ENCODE measurements around the gene APELA. TPM values are rescaled to one million over a fixed set of nuclear protein-coding genes. Genes with fewer than 3 reads are reported as not detected.
"Not testable (repeated sequence)": the region's sequence is repeated elsewhere in the genome, so short reads cannot be mapped to it uniquely, and the experiment has no call there.

Gene APELA
- total RNA-seq, 1 donor from 2014 or later: not detected

DNA sequence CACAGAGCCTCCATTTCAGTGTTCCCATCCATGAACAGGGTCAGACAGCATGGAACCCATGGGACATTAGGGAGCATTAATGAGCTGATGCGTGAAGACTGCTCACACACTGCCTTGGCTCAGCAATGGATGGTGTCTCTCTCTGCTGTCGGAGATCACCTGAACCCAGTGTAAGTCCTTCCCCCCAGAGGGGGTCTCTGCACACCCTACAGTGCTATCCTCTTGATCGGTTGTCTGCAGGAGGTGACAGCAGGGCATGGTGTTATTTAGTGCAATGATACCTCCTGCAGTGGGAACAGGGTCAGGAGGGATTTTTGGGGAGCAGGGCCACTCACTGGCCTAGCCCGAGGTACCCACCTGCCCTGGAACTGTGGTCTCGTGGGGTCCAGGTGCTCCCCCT, 25.6 kb downstream of the APELA start:
- no peaks in the 10 kb centered on the region for H3K4me1 Mint-ChIP-seq
- H3K4me3 Mint-ChIP-seq: no peak overlapping the region
- CTCF ChIA-PET: no interaction called here
- no peaks in the 10 kb centered on the region for H3K9me3 Mint-ChIP-seq
- intact Hi-C loops (cut with micrococcal nuclease): no loop called here
- no peak overlapping the region for H3K27ac Mint-ChIP-seq
- H3K36me3 Mint-ChIP-seq (ENCODE audit: low read depth): no peaks in the 10 kb centered on the region
- DNase-seq (no peak), ATAC-seq (ENCODE audit: low read depth) (no peak)
- TF ChIP-seq, protein P1, sequence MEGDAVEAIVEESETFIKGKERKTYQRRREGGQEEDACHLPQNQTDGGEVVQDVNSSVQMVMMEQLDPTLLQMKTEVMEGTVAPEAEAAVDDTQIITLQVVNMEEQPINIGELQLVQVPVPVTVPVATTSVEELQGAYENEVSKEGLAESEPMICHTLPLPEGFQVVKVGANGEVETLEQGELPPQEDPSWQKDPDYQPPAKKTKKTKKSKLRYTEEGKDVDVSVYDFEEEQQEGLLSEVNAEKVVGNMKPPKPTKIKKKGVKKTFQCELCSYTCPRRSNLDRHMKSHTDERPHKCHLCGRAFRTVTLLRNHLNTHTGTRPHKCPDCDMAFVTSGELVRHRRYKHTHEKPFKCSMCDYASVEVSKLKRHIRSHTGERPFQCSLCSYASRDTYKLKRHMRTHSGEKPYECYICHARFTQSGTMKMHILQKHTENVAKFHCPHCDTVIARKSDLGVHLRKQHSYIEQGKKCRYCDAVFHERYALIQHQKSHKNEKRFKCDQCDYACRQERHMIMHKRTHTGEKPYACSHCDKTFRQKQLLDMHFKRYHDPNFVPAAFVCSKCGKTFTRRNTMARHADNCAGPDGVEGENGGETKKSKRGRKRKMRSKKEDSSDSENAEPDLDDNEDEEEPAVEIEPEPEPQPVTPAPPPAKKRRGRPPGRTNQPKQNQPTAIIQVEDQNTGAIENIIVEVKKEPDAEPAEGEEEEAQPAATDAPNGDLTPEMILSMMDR (IDR thresholded peaks at IDR 0.05): no peak
- POLR2A ChIA-PET: no interaction called here
- H3K27me3 Mint-ChIP-seq: no peaks in the 10 kb centered on the region

DNA sequence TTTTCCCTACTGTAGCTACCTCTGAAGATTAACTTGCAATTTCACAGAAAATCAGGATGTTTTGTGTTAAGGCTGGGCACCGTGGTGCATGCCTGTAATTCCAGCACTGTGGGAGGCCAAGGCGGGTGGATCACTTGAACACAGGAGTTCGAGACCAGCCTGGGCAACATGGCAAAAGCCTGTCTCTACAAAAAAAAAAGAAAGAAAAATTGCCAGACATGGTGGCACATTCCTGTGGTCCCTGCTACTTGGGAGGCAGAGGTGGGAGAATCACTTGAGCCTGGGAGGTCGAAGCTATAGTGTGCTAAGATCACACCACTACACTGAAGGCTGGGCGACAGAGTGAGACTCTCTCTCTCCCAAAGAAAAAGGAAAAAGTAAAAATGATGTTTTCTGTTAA, 27.4 kb downstream of the APELA start:
- ChIA-PET POLR2A (no interaction called here), CTCF (no interaction called here)
- H3K36me3 Mint-ChIP-seq (ENCODE audit: low read depth): no peaks in the 10 kb centered on the region
- H3K4me1 Mint-ChIP-seq: no peaks in the 10 kb centered on the region
- ATAC-seq (ENCODE audit: low read depth): no peak
- no peak overlapping the region for H3K27ac Mint-ChIP-seq
- no peaks in the 10 kb centered on the region for H3K27me3 Mint-ChIP-seq
- H3K9me3 Mint-ChIP-seq: no peaks in the 10 kb centered on the region
- DNase-seq: no peak
- H3K4me3 Mint-ChIP-seq: no peak overlapping the region
- TF ChIP-seq, protein P1 (IDR thresholded peaks at IDR 0.05): no peak
- intact Hi-C loops (cut with micrococcal nuclease): no loop called here

DNA sequence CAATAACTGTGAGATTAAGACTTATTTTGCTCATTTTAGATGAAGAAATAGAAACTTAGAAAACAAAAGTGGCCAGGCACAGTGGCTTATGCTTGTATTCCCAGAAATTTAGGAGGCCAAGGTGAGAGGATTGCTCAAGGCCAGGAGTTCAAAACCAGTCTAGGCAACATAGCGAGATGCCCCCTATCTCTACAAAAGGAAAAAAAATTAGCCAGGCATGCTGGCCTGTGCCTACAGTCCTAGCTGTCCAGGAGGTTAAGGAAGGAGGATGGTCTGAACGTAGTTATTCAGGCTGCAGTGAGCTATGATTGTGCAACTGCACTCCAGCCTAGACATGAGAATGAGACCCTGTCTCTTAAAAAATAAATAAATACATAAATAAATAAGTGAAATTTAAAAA, 28.0 kb downstream of the APELA start:
- H3K9me3 Mint-ChIP-seq: no peaks in the 10 kb centered on the region
- no peaks in the 10 kb centered on the region for H3K4me1 Mint-ChIP-seq
- H3K27ac Mint-ChIP-seq: no peak overlapping the region
- H3K27me3 Mint-ChIP-seq: no peaks in the 10 kb centered on the region
- ATAC-seq (ENCODE audit: low read depth): no peak
- ChIA-PET CTCF (no interaction called here), POLR2A (no interaction called here)
- H3K4me3 Mint-ChIP-seq: no peak overlapping the region
- TF ChIP-seq, protein P1 (IDR thresholded peaks at IDR 0.05): no peak
- no peaks in the 10 kb centered on the region for H3K36me3 Mint-ChIP-seq (ENCODE audit: low read depth)
- intact Hi-C loops (cut with micrococcal nuclease): no loop called here
- DNase-seq: no peak

DNA sequence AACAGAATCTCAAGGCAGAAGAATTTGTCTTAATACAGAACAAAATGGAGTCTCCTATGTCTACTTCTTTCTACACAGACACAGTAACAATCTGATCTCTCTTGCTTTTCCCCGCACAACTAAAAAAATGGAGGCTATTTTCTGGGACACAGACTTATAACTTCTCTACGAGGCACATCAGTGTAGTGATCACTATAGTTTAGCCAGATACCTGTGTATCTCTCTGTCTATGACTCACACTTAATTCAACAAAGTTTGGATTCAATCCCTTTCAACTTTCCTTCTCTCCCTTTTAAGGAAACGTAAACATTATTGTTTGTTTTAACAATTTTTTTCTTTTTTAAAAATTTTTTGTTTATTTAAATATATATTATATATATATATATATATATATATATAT, 29.4 kb downstream of the APELA start:
- H3K27me3 Mint-ChIP-seq: no peaks in the 10 kb centered on the region
- no peaks in the 10 kb centered on the region for H3K4me1 Mint-ChIP-seq
- H3K27ac Mint-ChIP-seq: no peak overlapping the region
- TF ChIP-seq, protein P1 (IDR thresholded peaks at IDR 0.05): no peak
- intact Hi-C loops (cut with micrococcal nuclease): no loop called here
- CTCF ChIA-PET: no interaction called here
- DNase-seq (no peak), ATAC-seq (ENCODE audit: low read depth) (no peak)
- no peak overlapping the region for H3K4me3 Mint-ChIP-seq
- H3K9me3 Mint-ChIP-seq: no peaks in the 10 kb centered on the region
- POLR2A ChIA-PET: no interaction called here
- no peaks in the 10 kb centered on the region for H3K36me3 Mint-ChIP-seq (ENCODE audit: low read depth)

DNA sequence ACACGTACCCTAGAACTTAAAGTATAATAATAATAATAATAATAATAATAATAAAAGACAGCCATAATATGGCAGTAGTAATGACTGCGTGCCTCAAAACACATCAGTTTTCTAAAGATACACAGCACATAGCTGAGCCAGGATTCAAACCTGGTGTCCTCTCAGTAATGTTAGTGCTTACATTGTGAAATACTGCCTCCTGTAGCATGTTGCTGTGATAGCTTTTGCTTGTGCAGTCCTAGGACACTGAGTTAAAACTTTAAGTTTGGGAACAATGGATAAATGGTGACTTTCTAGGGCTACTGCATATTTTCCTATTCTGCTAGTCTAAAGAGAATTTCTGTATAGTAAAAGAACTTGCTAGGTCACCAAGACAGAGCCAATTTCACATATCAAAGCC, 36.5 kb downstream of the APELA start:
- DNase-seq; H3K4me3 Mint-ChIP-seq; H3K27ac Mint-ChIP-seq; intact Hi-C loops (cut with micrococcal nuclease); H3K9me3 Mint-ChIP-seq; ATAC-seq (ENCODE audit: low read depth); CTCF ChIA-PET; POLR2A ChIA-PET; H3K27me3 Mint-ChIP-seq; H3K36me3 Mint-ChIP-seq (ENCODE audit: low read depth); H3K4me1 Mint-ChIP-seq: not testable (repeated sequence)

DNA sequence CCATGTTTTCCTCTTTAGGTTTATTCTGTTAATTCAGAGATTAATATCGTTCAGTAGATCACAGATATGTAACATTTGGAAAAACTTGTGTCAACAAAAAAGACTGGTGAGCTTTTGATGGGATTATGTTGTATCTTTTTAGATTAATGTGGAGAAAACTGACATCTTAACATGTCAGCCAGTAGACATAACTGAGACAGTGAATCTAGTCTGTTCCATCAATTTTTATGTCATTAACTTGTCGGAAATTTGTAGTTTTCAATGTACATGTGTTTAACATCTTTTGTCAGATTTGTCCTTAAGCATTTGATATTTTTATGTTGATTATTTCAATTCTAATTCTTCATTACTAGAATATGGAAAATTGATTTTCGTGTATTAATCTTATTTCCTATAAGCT, 42.0 kb downstream of the APELA start:
- no peak for DNase-seq
- intact Hi-C loops (cut with micrococcal nuclease): no loop called here
- ChIA-PET POLR2A (no interaction called here), CTCF (no interaction called here)
- no peak overlapping the region for H3K4me3 Mint-ChIP-seq
- H3K9me3 Mint-ChIP-seq: no peaks in the 10 kb centered on the region
- no peaks in the 10 kb centered on the region for H3K27me3 Mint-ChIP-seq
- no peak overlapping the region for H3K27ac Mint-ChIP-seq
- TF ChIP-seq, protein P1 (IDR thresholded peaks at IDR 0.05): no peak
- H3K4me1 Mint-ChIP-seq: no peaks in the 10 kb centered on the region
- no peaks in the 10 kb centered on the region for H3K36me3 Mint-ChIP-seq (ENCODE audit: low read depth)
- ATAC-seq (ENCODE audit: low read depth): no peak
